Peyer's patch (tissue), 4 donors: ENCODE measurements around the gene GPN2.

Experiments
- CTCF ChIP-seq, 6 experiments: fragments of 450-650 bp in 4 of 6; fragments of 200-600 bp in 2 of 6; sonication (generic) in 1 of 6; IDR thresholded peaks; one replicate each; pipeline ENCODE4 v1.5.1; 2017 to 2019; ENCODE audit warnings: antibody characterized with exemption in 6 of 6, mild to moderate bottlenecking in 3 of 6, moderate library complexity in 1 of 6
- POLR2A ChIP-seq, 2 donors: fragments of 450-650 bp; IDR thresholded peaks; one replicate each; pipeline ENCODE4 v1.5.1; 2017; ENCODE audit warnings: antibody characterized with exemption in 2 of 2, mild to moderate bottlenecking in 2 of 2, moderate library complexity in 2 of 2

- TF ChIP-seq CTCF (IDR thresholded peaks at IDR 0.05) (no peak), POLR2A (IDR thresholded peaks at IDR 0.05) (no peak)
Measured at GRCh38 chr1:26913389-26913753, 23.3 kb upstream of the GPN2 start.
